ENCODE results near the gene PITX3. TPM values are rescaled to one million over a fixed set of nuclear protein-coding genes. Genes with fewer than 3 reads are reported as not detected.

The PITX3 gene
- total RNA-seq, 2 experiments from 2014 or later, result not detected

DNA sequence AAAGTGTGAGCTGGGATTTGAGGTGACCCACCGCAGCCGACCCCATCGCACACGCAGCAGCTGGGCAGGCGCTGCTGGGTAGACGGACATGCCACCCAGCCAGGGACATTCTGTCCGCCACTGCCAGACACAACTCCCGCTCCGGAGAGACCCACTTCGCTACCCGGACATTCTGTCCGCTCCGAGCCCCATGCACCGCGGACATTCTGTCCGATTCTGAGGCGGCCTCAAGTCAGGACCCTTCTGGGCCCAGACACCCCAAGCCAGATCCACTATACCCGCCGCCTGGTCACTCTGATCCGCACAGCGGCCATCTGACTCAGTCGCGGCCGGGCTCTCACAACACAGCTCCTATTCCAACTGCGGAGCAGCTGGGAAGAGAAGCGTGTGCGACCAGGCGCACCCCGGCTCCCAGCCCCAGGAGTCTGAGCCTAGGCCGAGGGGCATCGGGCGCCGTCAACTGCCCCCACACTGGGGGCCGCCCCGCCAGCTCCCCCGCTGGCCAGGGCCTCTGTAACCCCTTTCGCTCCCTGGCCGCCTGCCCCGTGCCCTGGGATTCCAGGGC is 763 bp downstream of the PITX3 start:
- no peak for ATAC-seq
- H3K27me3 Mint-ChIP-seq (ENCODE audit: low read depth), result peaks cover 57% of the 10 kb centered on the region
- H3K9me3 Mint-ChIP-seq (ENCODE audit: insufficient read depth), result no peaks in the 10 kb centered on the region
- ChIA-PET CTCF (interaction anchor here (1.1 to 23.0 kb wide), 5 partner anchors 9 to 153 kb away, joined by 5 to 742 read pairs (median 8); no protein-coding TSS in a partner anchor), POLR2A (interaction anchor here (2.1 kb wide), 1 partner anchor 154 kb away, joined by 7 read pairs; the partner anchor contains the start of gene NFKB2)
- peak overlapping the region; percentile 32 for H3K4me3 Mint-ChIP-seq
- peaks cover 24% of the 10 kb centered on the region for H3K4me1 Mint-ChIP-seq (ENCODE audit: low read depth)
- DNase-seq, result no peak
- no peak overlapping the region for H3K27ac Mint-ChIP-seq
- H3K36me3 Mint-ChIP-seq (ENCODE audit: low read depth), result no peaks in the 10 kb centered on the region

DNA sequence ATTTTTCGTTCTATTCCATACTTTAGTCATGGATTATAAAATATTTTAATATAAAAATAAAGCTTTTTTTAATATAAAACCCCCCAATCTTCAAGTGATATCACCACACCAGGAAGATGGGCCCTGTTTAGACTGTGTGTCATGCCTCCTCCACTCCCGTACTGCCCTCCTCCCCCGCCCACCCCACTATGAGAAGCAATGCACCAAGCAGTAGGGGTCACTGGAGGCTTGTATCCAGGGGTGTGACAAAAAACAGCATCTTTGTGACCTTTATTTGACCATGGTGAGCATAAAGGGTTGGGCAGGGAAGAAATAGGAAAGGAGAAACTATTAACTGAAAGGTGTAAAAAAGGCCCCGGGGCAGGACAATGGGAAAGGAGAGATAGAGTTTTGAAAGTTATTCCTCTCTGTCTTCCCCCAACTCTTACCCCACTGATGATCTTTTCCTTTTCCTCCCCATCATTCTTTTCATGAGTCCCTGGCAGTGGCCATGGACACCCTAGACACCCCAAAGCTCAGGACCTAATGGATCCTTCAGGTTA is 3.5 kb downstream of the PITX3 start:
- ChIA-PET CTCF (interaction anchor here (0.7 to 23.0 kb wide), 4 partner anchors 7 to 162 kb away, joined by 3 to 742 read pairs (median 34); no protein-coding TSS in a partner anchor), POLR2A (interaction anchor here (1.5 kb wide), 1 partner anchor 7 kb away, joined by 5 read pairs; the partner anchor contains the start of gene GBF1)
- H3K4me3 Mint-ChIP-seq, result no peak overlapping the region
- no peaks in the 10 kb centered on the region for H3K9me3 Mint-ChIP-seq (ENCODE audit: insufficient read depth)
- no peaks in the 10 kb centered on the region for H3K36me3 Mint-ChIP-seq (ENCODE audit: low read depth)
- DNase-seq (no peak), ATAC-seq (no peak)
- peaks cover 71% of the 10 kb centered on the region for H3K27me3 Mint-ChIP-seq (ENCODE audit: low read depth)
- H3K27ac Mint-ChIP-seq, result no peak overlapping the region
- H3K4me1 Mint-ChIP-seq (ENCODE audit: low read depth), result peaks cover 15% of the 10 kb centered on the region

DNA sequence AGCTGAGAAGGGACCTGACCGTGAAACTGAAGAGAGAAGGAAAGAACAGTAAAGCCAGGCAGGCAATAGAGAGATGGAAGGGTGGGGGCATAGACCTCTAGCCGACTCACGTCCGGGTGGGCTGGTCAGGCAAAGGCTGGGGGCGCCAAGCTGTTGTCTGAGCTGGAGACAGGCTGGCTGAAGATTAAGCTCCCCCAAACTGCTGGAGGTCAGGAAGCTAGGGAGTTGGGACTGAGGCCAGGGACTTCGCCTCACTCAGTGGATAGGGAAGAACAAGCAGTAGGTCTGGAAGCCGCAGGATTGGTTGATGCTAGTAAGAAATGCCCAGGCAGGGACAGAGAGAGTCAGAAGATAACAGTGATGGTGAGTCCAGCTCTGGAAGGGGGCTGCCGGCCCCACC is 5.3 kb downstream of the PITX3 start:
- no peak overlapping the region for H3K27ac Mint-ChIP-seq

DNA sequence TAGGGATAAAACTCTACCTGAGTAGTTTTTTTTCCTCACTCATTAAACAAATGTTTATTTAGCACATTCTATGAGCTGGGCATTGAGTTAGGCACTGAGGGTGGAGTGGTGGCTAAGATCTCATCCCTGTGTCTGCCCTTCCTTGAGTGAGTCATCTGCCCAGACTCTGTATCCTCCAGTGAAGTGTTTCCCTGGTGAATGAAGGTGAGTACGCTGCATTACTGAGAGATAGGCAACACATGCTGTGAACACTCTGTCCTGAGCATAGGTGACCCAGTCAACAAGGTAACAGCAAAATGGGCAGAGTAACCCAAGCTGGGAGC is 5.8 kb downstream of the PITX3 start:
- DNase-seq (no peak), ATAC-seq (no peak)
- Mint-ChIP-seq H3K36me3 (ENCODE audit: low read depth) (no peaks in the 10 kb centered on the region), H3K27me3 (ENCODE audit: low read depth) (peaks cover 65% of the 10 kb centered on the region), H3K4me3 (no peak overlapping the region), H3K9me3 (ENCODE audit: insufficient read depth) (no peaks in the 10 kb centered on the region), H3K27ac (no peak overlapping the region), H3K4me1 (ENCODE audit: low read depth) (peaks cover 13% of the 10 kb centered on the region)
- ChIA-PET CTCF (interaction anchor here (0.7 to 23.0 kb wide), 4 partner anchors 46 to 164 kb away, joined by 3 to 742 read pairs (median 8); no protein-coding TSS in a partner anchor), POLR2A (no interaction called here)

More for the DNA sequence above, 5.3 kb downstream of the PITX3 start:
- Mint-ChIP-seq H3K4me1 (ENCODE audit: low read depth) (peaks cover 15% of the 10 kb centered on the region), H3K9me3 (ENCODE audit: insufficient read depth) (no peaks in the 10 kb centered on the region), H3K36me3 (ENCODE audit: low read depth) (no peaks in the 10 kb centered on the region), H3K27me3 (ENCODE audit: low read depth) (peaks cover 68% of the 10 kb centered on the region), H3K4me3 (no peak overlapping the region)
- no peak for ATAC-seq
- ChIA-PET CTCF (interaction anchor here (0.7 to 23.0 kb wide), 3 partner anchors 66 to 163 kb away, joined by 3 to 742 read pairs (median 6); no protein-coding TSS in a partner anchor), POLR2A (interaction anchor here (1.5 kb wide), 1 partner anchor 9 kb away, joined by 5 read pairs; the partner anchor contains the start of gene GBF1)
- no peak for DNase-seq

DNA sequence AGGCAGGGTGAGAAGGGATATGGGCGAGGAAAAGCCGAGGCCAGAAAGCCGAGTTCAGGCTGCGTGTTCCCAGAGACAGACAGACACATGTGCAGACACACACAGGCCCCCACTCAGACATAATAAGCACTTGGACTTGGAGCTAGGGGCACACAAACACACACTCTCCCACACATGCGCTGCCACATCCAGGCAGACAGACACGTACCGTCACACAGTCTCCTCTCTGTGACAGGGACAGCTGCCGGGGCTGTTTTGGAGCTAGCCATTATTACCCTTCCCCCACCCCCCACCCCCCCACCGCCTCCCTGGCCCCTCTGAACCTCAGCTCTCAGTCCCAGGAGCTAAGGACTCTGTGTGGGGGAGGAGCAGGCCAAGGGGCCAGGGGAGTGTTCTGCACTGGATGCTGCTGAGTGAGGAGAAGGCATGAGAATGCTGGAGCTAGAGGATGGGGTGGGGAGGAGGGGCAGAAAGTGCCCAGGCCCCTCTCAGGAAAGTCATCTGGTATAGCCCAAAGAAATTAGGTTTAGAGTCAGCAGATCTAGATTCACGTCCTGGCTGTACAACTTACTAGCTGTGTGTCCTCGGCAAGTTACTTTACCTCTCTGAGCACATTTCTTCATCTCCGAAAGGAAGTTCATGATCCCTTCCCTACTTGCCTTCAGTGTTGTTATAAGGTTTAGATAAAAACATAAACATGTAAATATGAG is 6.3 kb downstream of the PITX3 start:
- H3K36me3 Mint-ChIP-seq (ENCODE audit: low read depth), result no peaks in the 10 kb centered on the region
- peaks cover 62% of the 10 kb centered on the region for H3K27me3 Mint-ChIP-seq (ENCODE audit: low read depth)
- ChIA-PET POLR2A (no interaction called here), CTCF (interaction anchor here (0.7 to 23.0 kb wide), 8 partner anchors 12 to 349 kb away, joined by 3 to 742 read pairs (median 3); no protein-coding TSS in a partner anchor)
- no peak for ATAC-seq
- DNase-seq, result no peak
- peaks cover 13% of the 10 kb centered on the region for H3K4me1 Mint-ChIP-seq (ENCODE audit: low read depth)
- no peaks in the 10 kb centered on the region for H3K9me3 Mint-ChIP-seq (ENCODE audit: insufficient read depth)
- no peak overlapping the region for H3K4me3 Mint-ChIP-seq
- no peak overlapping the region for H3K27ac Mint-ChIP-seq

DNA sequence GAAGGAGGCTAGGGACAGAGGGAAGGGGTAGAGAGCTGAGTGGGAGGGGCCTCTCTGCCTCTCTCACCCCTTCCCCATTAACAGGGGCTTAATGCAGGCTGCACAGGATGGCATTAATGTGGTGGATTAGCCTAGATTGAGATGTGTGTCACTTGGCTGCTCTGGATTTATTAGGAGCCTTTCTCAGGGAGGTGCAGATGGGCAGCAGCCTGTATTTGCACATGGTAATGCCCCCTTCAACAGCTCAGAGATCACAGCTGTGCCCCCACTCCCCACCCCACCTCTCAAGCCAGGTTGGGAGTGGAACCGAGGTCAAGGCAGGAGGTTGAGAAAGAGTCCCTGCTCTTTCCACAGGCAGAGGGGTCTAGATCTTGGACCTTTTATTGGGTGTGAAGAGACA is 7.3 kb downstream of the PITX3 start:
- ChIA-PET CTCF (interaction anchor here (1.4 to 23.0 kb wide), 3 partner anchors 45 to 245 kb away, joined by 3 to 742 read pairs (median 9); no protein-coding TSS in a partner anchor), POLR2A (no interaction called here)
- ATAC-seq (no peak), DNase-seq (no peak)
- Mint-ChIP-seq H3K9me3 (ENCODE audit: insufficient read depth) (no peaks in the 10 kb centered on the region), H3K27me3 (ENCODE audit: low read depth) (peaks cover 60% of the 10 kb centered on the region), H3K4me1 (ENCODE audit: low read depth) (peaks cover 19% of the 10 kb centered on the region), H3K27ac (no peak overlapping the region), H3K36me3 (ENCODE audit: low read depth) (no peaks in the 10 kb centered on the region), H3K4me3 (no peak overlapping the region)

DNA sequence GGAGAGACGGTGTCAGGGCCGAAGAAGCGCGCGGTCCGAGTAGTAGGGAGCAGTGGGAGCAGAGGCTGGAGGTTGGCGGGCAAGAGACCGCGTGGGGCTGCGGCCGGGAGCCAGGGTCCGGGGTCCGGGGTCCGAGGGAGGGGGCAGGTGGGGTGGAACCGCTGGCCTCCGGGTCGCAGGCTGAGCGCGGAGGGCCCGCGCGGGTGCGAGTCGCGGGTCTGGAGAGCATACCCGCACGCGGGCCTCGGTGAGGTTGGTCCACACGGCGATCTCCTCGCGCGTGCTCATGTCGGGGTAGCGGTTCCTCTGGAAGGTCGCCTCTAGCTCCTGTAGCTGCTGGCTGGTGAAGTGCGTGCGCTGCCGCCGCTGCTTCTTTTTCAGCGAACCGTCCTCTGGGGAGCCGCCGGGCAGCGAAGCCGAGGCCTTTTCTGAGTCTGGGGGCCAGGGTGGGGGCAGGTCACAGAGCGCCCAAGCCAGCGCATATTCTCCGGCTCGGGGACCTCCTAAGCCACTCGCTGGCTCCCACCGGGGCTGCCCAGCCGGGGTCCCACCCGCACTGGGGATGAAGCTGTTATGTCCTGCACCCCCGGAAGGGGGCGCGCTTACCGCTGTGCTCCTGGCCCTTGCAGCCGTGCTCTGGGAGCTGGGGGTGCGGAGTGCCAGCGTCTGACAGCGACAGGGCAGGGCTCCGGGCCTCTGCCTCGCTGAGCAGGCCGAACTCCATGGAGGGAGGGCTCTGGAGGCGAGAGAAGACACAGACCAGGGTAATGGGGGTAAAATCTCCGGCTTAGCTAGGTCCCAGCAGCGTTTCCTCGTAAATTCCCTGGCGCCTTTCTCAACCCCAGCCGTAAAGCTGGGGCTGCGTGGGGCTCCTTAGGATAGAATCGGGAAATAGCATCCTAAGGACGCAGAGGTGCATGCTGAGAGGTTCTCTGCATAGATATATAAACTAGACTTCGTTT is 9.7 kb downstream of the PITX3 start:
- Mint-ChIP-seq H3K4me1 (ENCODE audit: low read depth) (peaks cover 21% of the 10 kb centered on the region), H3K27me3 (ENCODE audit: low read depth) (peaks cover 63% of the 10 kb centered on the region), H3K27ac (no peak overlapping the region), H3K36me3 (ENCODE audit: low read depth) (no peaks in the 10 kb centered on the region), H3K4me3 (peak overlapping the region; percentile 63), H3K9me3 (ENCODE audit: insufficient read depth) (no peaks in the 10 kb centered on the region)
- ChIA-PET CTCF (interaction anchor here (0.6 to 23.0 kb wide), 67 partner anchors 8 to 404 kb away, joined by 3 to 742 read pairs (median 5); partner anchors contain the start of genes ACTR1A, C10orf95, FBXL15 and GBF1), POLR2A (interaction anchor here (0.9 to 1.4 kb wide), 4 partner anchors 14 to 168 kb away, joined by 3 to 6 read pairs (median 6); partner anchors contain the start of genes GBF1 and NFKB2)
- ATAC-seq (peak; percentile 70), DNase-seq (peak; percentile 80)

DNA sequence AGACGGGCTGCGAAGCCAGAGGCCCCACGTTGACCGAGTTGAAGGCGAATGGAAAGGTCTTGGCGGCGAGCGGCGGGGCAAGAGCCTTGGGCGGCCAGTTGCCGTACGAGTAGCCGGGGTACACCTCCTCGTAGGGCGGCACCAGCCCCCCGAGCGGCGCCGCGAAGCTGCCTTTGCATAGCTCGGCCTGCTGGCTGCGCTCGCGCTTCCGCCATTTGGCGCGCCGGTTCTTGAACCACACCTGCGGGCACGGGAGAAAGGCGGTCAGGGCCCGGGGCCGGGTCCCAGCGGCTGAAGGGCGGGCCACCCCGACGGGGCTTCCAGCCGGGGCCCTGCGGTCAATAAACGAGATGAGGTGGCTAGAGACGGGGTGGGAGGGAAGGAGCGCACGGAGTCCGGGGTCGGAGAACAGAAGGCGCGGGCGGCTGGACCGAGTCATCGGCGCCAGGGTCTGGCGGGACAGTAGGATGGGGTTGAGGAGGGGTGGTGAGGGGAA is 10.4 kb downstream of the PITX3 start:
- Mint-ChIP-seq H3K4me3 (peak overlapping the region; percentile 63), H3K27me3 (ENCODE audit: low read depth) (peaks cover 63% of the 10 kb centered on the region), H3K4me1 (ENCODE audit: low read depth) (peaks cover 29% of the 10 kb centered on the region), H3K36me3 (ENCODE audit: low read depth) (no peaks in the 10 kb centered on the region), H3K27ac (no peak overlapping the region), H3K9me3 (ENCODE audit: insufficient read depth) (no peaks in the 10 kb centered on the region)
- ChIA-PET CTCF (interaction anchor here (0.7 to 23.0 kb wide), 57 partner anchors 9 to 390 kb away, joined by 3 to 742 read pairs (median 7); partner anchors contain the start of genes ACTR1A, C10orf95, FBXL15 and GBF1), POLR2A (interaction anchor here (1.4 kb wide), 2 partner anchors 15 to 165 kb away, joined by 6 read pairs; partner anchors contain the start of genes GBF1 and NFKB2)
- DNase-seq (peak; percentile 61), ATAC-seq (peak; percentile 11)

DNA sequence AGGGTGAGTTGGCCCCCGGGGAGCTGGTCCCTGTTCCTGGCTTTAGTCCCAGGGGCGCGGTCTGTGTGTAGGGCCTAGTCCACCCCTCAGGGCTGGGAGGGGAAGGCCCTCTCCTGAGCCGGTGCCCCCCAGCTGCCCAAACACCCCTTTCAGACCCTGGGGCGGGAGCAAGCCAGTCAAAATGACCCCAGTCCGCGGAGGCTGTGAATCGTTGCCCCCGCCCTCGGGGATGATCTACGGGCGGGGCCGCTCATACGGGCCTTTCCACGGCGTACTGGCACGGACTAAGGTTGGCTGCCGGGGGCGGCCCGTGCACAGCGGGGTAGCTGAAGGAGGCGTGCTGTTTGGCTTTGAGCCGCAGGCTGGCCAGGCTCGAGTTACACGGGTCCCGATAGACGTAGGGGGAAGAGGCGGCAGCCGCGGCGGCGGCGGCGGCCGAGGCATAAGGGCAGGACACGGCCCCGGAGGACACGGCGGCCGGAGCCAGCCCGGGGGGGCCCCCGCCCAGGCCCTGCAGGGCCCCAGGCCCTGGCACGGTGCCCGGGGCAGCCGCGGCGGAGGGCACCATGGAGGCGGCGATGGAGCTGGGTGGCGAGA is 10.9 kb downstream of the PITX3 start:
- ATAC-seq (peak; percentile 8), DNase-seq (no peak)
- H3K4me1 Mint-ChIP-seq (ENCODE audit: low read depth), result peaks cover 33% of the 10 kb centered on the region
- no peak overlapping the region for H3K27ac Mint-ChIP-seq
- H3K27me3 Mint-ChIP-seq (ENCODE audit: low read depth), result peaks cover 59% of the 10 kb centered on the region
- no peaks in the 10 kb centered on the region for H3K9me3 Mint-ChIP-seq (ENCODE audit: insufficient read depth)
- no peaks in the 10 kb centered on the region for H3K36me3 Mint-ChIP-seq (ENCODE audit: low read depth)
- CTCF ChIA-PET, result interaction anchor here (0.8 to 23.0 kb wide), 62 partner anchors 10 to 513 kb away, joined by 3 to 742 read pairs (median 7); partner anchors contain the start of genes ACTR1A, C10orf95, FBXL15 and GBF1
- peak overlapping the region; percentile 67 for H3K4me3 Mint-ChIP-seq
- POLR2A ChIA-PET, result interaction anchor here (1.4 kb wide), 1 partner anchor 15 kb away, joined by 6 read pairs; the partner anchor contains the start of gene GBF1

DNA sequence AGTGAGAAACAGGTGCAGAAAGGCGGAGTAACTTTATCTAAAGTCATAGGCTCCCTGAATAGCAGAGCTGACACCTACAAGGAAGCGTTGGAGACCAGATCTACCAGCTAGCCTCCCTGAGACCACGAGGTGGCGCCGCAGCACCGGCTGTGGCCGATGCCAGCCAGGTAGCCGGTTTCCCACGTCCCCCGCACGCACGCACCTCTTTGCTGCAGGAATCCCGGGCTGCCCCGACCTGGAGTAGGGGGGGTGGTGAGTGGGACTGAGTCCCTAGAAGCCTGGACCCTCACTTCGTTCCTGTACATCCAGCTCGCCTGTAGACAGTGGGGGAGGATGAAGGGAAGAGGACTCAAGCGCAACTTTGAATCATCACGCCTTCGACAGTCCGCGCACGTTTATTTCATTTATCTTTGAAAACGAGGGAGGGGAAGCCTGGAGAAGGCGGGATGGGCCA is 11.5 kb downstream of the PITX3 start:
- Mint-ChIP-seq H3K9me3 (ENCODE audit: insufficient read depth) (no peaks in the 10 kb centered on the region), H3K4me1 (ENCODE audit: low read depth) (peaks cover 33% of the 10 kb centered on the region), H3K4me3 (peak overlapping the region; percentile 67), H3K27ac (no peak overlapping the region), H3K36me3 (ENCODE audit: low read depth) (no peaks in the 10 kb centered on the region), H3K27me3 (ENCODE audit: low read depth) (peaks cover 56% of the 10 kb centered on the region)
- peak; percentile 90 for DNase-seq
- ATAC-seq, result peak; percentile 52
- ChIA-PET POLR2A (interaction anchor here (0.6 to 1.4 kb wide), 2 partner anchors 16 to 513 kb away, joined by 3 to 6 read pairs; partner anchors contain the start of gene GBF1), CTCF (interaction anchor here (0.7 to 23.0 kb wide), 57 partner anchors 10 to 514 kb away, joined by 3 to 742 read pairs (median 7); partner anchors contain the start of genes ACTR1A, C10orf95, CUEDC2 and FBXL15)

Data from activated CD8-positive, alpha-beta T cell treated with anti-CD3 and anti-CD28 coated beads, Interleukin-2, amount 10 ng/mL, durations not matched to agents 7 days and 5 days (primary cell).